Bronchial epithelial cell (primary cell): ENCODE data around the gene KCNK15. TPM values are rescaled to one million over a fixed set of nuclear protein-coding genes. Genes with fewer than 3 reads are reported as not detected.

ENCODE experiments used
- DNase-seq: peaks from one replicate; pipeline ENCODE4 v3.0.0-alpha.2; 2010; ENCODE audit warnings: low read depth
- FAIRE-seq: peaks from 2 replicates; lab custom pipeline; 2011; peaks lifted over from hg19 to GRCh38; lab: Jason Lieb, UNC
- H3K27me3 ChIP-seq: 2 replicates; pipeline ENCODE4 v1.5.1; 2011; ENCODE audit warnings: low read length; ENCODE audit not compliant: control insufficient read depth, insufficient read depth
- H3K36me3 ChIP-seq: 2 replicates; pipeline ENCODE4 v1.5.1; 2011; ENCODE audit warnings: low read length; ENCODE audit not compliant: control insufficient read depth, insufficient read depth
- H3K4me3 ChIP-seq: 2 replicates; pipeline ENCODE4 v1.5.1; 2011; ENCODE audit warnings: mild to moderate bottlenecking, low read depth, low read length, control low read depth
- CTCF ChIP-seq: IDR thresholded peaks from 2 replicates; pipeline ENCODE4 v1.5.1; 2011; ENCODE audit warnings: mild to moderate bottlenecking, moderate library complexity, low read length, control low read depth, inconsistent platforms; ENCODE audit not compliant: insufficient read depth, severe bottlenecking
- total RNA-seq: library from RNA; depleted of rRNA; stranded (reverse); fragments of >200 nt; gene quantifications from 2 replicates; pipeline ENCODE4 v1.2.1, GENCODE V29; 2014

The KCNK15 gene
- total RNA-seq, 1 donor from 2014 or later: under 0.01 TPM

GRCh38 chr20:44790638-44791393 lies 45.2 kb downstream of the KCNK15 start:
- DNase-seq (no peak), FAIRE-seq (no peak)
- Histone ChIP-seq H3K36me3 (no peaks in the 10 kb centered on the region), H3K4me3 (no peak overlapping the region), H3K27me3 (no peaks in the 10 kb centered on the region)
- TF ChIP-seq CTCF: no peak

GRCh38 chr20:44792796-44793195 lies 47.1 kb downstream of the KCNK15 start:
- FAIRE-seq (no peak), DNase-seq (no peak)
- no peaks in the 10 kb centered on the region for H3K36me3 ChIP-seq
- H3K4me3 ChIP-seq: no peak overlapping the region
- H3K27me3 ChIP-seq: peaks cover 1% of the 10 kb centered on the region
- TF ChIP-seq CTCF: no peak

- no peak for TF ChIP-seq CTCF
- H3K36me3 ChIP-seq: no peaks in the 10 kb centered on the region
- DNase-seq (no peak), FAIRE-seq (no peak)
- peaks cover 1% of the 10 kb centered on the region for H3K27me3 ChIP-seq
- no peak overlapping the region for H3K4me3 ChIP-seq
Measured at GRCh38 chr20:44795836-44796235, 50.2 kb downstream of the KCNK15 start.

GRCh38 chr20:44796311-44796710 lies 50.6 kb downstream of the KCNK15 start:
- no peak for FAIRE-seq
- TF ChIP-seq CTCF: no peak
- H3K27me3 ChIP-seq: peaks cover 1% of the 10 kb centered on the region

DNA sequence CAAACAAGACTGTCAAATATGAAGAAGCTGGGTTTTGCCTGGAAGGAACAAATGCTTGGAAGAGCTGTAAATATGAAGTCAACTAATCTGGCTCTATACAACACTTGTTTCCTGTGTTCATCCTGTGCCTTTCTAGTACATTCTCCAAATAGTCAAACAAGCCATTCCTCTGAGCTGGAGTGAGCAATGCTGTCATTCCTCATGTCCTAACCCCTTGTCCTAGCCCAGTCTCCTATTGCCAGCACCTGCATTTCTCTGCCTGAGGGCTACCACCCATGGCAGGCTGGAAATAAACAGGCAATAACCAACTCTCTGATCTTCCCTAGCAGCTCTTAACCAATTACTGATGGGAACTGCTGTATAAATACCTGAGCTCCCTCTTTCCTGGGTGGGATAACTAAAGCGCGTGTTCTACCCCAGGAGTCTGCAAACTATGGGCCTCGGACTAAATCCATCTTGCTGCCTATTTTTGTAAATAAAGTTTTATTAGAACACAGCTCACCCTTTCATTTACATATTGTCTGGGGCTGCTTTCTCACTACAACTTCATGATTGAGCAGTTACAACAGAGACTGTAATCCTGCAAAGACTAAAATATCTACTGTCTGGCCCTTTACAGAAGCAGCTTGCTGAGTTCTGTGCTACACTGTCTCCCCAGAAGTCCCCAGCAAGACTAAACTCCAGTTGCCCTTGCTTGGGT lies 51.2 kb downstream of the KCNK15 start:
- Histone ChIP-seq H3K36me3 (no peaks in the 10 kb centered on the region), H3K4me3 (no peak overlapping the region), H3K27me3 (peaks cover 1% of the 10 kb centered on the region)
- no peak for TF ChIP-seq CTCF
- no peak for DNase-seq
- no peak for FAIRE-seq

More at GRCh38 chr20:44796311-44796710, 50.6 kb downstream of the KCNK15 start:
- H3K4me3 ChIP-seq: no peak overlapping the region
- no peak for DNase-seq
- no peaks in the 10 kb centered on the region for H3K36me3 ChIP-seq
